Activated CD4-positive, CD25-positive, alpha-beta regulatory T cell (primary cell): Measurements from ENCODE around the gene BATF3.
"Not testable (repeated sequence)": the region's sequence is repeated elsewhere in the genome, so short reads cannot be mapped to it uniquely, and the experiment has no call there.

Experiments used
- DNase-seq, 4 experiments: peaks; one replicate each; lab custom pipeline; 2025; lab: John Stamatoyannopoulos, UW

Gene BATF3

GRCh38 chr1:212658250-212658649 lies 41.4 kb downstream of the BATF3 start:
- DNase-seq: not testable (repeated sequence)

- DNase-seq: no peak
These were observed 42.9 kb downstream of the BATF3 start for GRCh38 chr1:212656730-212657129.

- no peak for DNase-seq
These were observed 43.8 kb downstream of the BATF3 start for GRCh38 chr1:212655668-212656440.

GRCh38 chr1:212652609-212653008 lies 47.0 kb downstream of the BATF3 start:
- DNase-seq: no peak

- DNase-seq: no peak
These were observed 47.7 kb downstream of the BATF3 start for GRCh38 chr1:212651977-212652376.

- no peak for DNase-seq
These were observed 48.1 kb downstream of the BATF3 start for GRCh38 chr1:212651521-212651920.

GRCh38 chr1:212650228-212650627 lies 49.4 kb downstream of the BATF3 start:
- no peak for DNase-seq

GRCh38 chr1:212649020-212649419 lies 50.6 kb downstream of the BATF3 start:
- DNase-seq: no peak

- no peak for DNase-seq
These were observed 51.2 kb downstream of the BATF3 start for GRCh38 chr1:212648431-212648830.

GRCh38 chr1:212647004-212647403 lies 52.6 kb downstream of the BATF3 start:
- no peak for DNase-seq

- no peak for DNase-seq
These were observed 53.1 kb downstream of the BATF3 start for GRCh38 chr1:212646588-212646987.

GRCh38 chr1:212645546-212646543 lies 53.8 kb downstream of the BATF3 start:
- DNase-seq: no peak

- DNase-seq: no peak
These were observed 54.6 kb downstream of the BATF3 start for GRCh38 chr1:212644866-212645545.

- no peak for DNase-seq
These were observed 55.8 kb downstream of the BATF3 start for GRCh38 chr1:212643877-212644276.

GRCh38 chr1:212641956-212642355 lies 57.7 kb downstream of the BATF3 start:
- no peak for DNase-seq

GRCh38 chr1:212640223-212640878 lies 59.3 kb downstream of the BATF3 start:
- DNase-seq: no peak

- not testable (repeated sequence) for DNase-seq
These were observed 60.1 kb downstream of the BATF3 start for GRCh38 chr1:212639524-212639923.

- DNase-seq: no peak
These were observed 61.0 kb downstream of the BATF3 start for GRCh38 chr1:212638492-212639151.

GRCh38 chr1:212637902-212638301 lies 61.7 kb downstream of the BATF3 start:
- DNase-seq: no peak
